ENCODE measurements around the gene CD58. TPM values are rescaled to one million over a fixed set of nuclear protein-coding genes. Genes with fewer than 3 reads are reported as not detected.

The CD58 gene
- total RNA-seq, 1 experiment from 2014 or later: 5.3 TPM

DNA sequence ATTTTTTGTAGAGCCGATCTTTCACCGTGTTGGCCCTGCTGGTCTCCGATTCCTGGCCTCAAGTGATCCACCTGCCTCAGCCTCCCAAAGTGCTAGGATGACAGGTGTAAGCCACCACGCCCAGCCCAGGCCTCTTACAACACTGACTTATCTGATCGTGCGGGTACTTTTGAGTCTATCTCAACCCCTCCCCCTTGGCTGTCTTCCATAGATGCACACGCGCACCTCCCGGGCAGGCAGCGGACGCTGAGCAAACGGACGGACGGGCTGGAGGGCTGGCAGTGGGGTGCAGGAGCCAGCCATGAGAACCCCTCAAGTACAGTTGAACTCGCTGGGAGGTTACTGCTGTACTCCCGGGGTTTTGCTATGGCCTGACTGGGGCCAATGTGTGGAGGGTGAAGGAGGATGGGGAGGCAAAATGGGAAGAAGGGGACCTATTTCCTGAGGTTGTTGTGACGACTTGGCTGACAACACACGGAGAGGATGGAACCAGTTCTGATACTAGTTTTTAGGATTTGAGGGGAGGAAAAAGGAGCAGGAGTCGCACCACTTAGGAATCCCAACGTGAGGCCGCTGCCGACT is 959 bp downstream of the CD58 start:
- H3K27me3 Mint-ChIP-seq (ENCODE audit: low read depth): peaks cover 19% of the 10 kb centered on the region
- peaks cover 3% of the 10 kb centered on the region; the same call in 1 of the 2 replicates for H3K9me3 Mint-ChIP-seq
- DNase-seq (ENCODE audit: low spot score) (no peak), ATAC-seq (no peak)
- H3K4me3 Mint-ChIP-seq: peak overlapping the region; percentile 70
- ChIA-PET POLR2A (no interaction called here), CTCF (interaction anchor here (1.6 kb wide), 1 partner anchor 98 kb away, joined by 5 read pairs; the partner anchor contains the start of gene IGSF3)
- peaks cover 2% of the 10 kb centered on the region; the same call in 1 of the 2 replicates for H3K36me3 Mint-ChIP-seq
- TF ChIP-seq ZBTB21 (CRISPR knock-in tag; IDR thresholded peaks at IDR 0.05; ENCODE audit: borderline replicate concordance) (no peak), GRHL2 (CRISPR knock-in tag; IDR thresholded peaks at IDR 0.05; ENCODE audit: insufficient replicate concordance, severe bottlenecking) (no peak), HMGA2 (CRISPR knock-in tag; IDR thresholded peaks at IDR 0.05) (no peak), SOX15 (CRISPR knock-in tag; IDR thresholded peaks at IDR 0.05) (no peak)
- TF ChIP-seq, protein P1, sequence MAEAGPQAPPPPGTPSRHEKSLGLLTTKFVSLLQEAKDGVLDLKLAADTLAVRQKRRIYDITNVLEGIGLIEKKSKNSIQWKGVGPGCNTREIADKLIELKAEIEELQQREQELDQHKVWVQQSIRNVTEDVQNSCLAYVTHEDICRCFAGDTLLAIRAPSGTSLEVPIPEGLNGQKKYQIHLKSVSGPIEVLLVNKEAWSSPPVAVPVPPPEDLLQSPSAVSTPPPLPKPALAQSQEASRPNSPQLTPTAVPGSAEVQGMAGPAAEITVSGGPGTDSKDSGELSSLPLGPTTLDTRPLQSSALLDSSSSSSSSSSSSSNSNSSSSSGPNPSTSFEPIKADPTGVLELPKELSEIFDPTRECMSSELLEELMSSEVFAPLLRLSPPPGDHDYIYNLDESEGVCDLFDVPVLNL (CRISPR knock-in tag; IDR thresholded peaks at IDR 0.05; ENCODE audit: borderline replicate concordance, low read depth): no peak
- TF ChIP-seq, protein P2, sequence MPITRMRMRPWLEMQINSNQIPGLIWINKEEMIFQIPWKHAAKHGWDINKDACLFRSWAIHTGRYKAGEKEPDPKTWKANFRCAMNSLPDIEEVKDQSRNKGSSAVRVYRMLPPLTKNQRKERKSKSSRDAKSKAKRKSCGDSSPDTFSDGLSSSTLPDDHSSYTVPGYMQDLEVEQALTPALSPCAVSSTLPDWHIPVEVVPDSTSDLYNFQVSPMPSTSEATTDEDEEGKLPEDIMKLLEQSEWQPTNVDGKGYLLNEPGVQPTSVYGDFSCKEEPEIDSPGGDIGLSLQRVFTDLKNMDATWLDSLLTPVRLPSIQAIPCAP (CRISPR knock-in tag; IDR thresholded peaks at IDR 0.05): no peak
- TF ChIP-seq, protein P3, sequence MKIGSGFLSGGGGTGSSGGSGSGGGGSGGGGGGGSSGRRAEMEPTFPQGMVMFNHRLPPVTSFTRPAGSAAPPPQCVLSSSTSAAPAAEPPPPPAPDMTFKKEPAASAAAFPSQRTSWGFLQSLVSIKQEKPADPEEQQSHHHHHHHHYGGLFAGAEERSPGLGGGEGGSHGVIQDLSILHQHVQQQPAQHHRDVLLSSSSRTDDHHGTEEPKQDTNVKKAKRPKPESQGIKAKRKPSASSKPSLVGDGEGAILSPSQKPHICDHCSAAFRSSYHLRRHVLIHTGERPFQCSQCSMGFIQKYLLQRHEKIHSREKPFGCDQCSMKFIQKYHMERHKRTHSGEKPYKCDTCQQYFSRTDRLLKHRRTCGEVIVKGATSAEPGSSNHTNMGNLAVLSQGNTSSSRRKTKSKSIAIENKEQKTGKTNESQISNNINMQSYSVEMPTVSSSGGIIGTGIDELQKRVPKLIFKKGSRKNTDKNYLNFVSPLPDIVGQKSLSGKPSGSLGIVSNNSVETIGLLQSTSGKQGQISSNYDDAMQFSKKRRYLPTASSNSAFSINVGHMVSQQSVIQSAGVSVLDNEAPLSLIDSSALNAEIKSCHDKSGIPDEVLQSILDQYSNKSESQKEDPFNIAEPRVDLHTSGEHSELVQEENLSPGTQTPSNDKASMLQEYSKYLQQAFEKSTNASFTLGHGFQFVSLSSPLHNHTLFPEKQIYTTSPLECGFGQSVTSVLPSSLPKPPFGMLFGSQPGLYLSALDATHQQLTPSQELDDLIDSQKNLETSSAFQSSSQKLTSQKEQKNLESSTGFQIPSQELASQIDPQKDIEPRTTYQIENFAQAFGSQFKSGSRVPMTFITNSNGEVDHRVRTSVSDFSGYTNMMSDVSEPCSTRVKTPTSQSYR (CRISPR knock-in tag; IDR thresholded peaks at IDR 0.05): no peak
- H3K4me1 Mint-ChIP-seq: peaks cover 50% of the 10 kb centered on the region
- H3K27ac Mint-ChIP-seq: 0 out of 2 replicates have a peak overlapping the region, but pooled peaks have one; percentile 15

GRCh38 chr1:116569381-116569670 is 1.5 kb downstream of the CD58 start:
- H3K27me3 Mint-ChIP-seq (ENCODE audit: low read depth): peaks cover 19% of the 10 kb centered on the region
- H3K4me3 Mint-ChIP-seq: 0 out of 2 replicates have a peak overlapping the region, but pooled peaks have one; percentile 70
- ATAC-seq: no peak

DNA sequence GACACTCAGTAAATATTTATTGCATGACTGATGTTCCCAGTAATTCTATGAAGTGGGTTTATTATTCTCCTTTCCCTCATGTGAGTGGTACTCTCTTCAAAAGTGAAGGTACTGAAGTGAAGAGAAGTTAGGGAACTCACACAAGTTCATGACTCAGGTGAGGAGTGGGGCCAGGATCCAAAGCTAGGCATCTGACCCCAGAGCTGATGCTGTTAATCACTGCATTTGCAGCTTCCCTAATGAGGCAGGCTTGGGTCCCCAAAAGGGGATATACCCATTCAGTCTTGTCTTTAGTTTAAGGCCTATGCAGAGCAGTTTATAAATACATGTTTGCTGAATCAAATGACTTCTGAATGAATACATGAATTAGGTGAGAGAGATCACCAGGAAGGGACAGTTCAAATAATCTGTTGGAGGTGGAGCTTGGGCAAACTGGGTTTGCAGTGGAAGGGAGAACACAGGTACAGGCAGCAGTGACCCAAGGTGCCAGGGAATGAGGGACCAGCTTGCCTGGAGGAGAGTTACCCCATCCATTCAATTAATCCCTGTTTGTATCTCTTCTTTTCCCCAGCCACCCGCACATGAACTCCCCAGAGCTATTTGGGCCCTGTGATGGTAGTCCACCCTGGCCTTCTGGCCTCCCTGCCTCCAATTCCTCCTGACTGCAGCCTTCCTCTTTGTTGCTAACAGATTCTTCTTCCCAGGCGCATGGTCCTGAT is 2.0 kb downstream of the CD58 start:
- Mint-ChIP-seq H3K36me3 (peaks cover 9% of the 10 kb centered on the region), H3K9me3 (peaks cover 11% of the 10 kb centered on the region), H3K4me3 (peak overlapping the region; percentile 20; the same call in 1 of the 2 replicates), H3K27ac (no peak overlapping the region), H3K4me1 (peaks cover 48% of the 10 kb centered on the region), H3K27me3 (ENCODE audit: low read depth) (peaks cover 19% of the 10 kb centered on the region)
- CTCF ChIA-PET: interaction anchor here (0.6 to 1.6 kb wide), 4 partner anchors 15 to 491 kb away, joined by 3 to 5 read pairs (median 3); partner anchors contain the start of genes IGSF3 and TTF2
- ATAC-seq (no peak), DNase-seq (ENCODE audit: low spot score) (no peak)
- POLR2A ChIA-PET: interaction anchor here (0.6 kb wide), 1 partner anchor 491 kb away, joined by 3 read pairs; no protein-coding TSS in a partner anchor
- TF ChIP-seq RELA (CRISPR knock-in tag; IDR thresholded peaks at IDR 0.05; ENCODE audit: borderline replicate concordance) (no peak), ZNF232 (CRISPR knock-in tag; IDR thresholded peaks at IDR 0.05) (no peak), NFE2L1 (CRISPR knock-in tag; IDR thresholded peaks at IDR 0.05) (no peak), CBFB (CRISPR knock-in tag; IDR thresholded peaks at IDR 0.05; ENCODE audit: low read depth) (no peak), ATF1 (CRISPR knock-in tag; IDR thresholded peaks at IDR 0.05) (no peak), ZNF416 (CRISPR knock-in tag; IDR thresholded peaks at IDR 0.05) (no peak), ZMAT4 (CRISPR knock-in tag; IDR thresholded peaks at IDR 0.05) (no peak), MYBL2 (CRISPR knock-in tag; IDR thresholded peaks at IDR 0.05) (no peak), GABPB1 (CRISPR knock-in tag; IDR thresholded peaks at IDR 0.05) (no peak)
- TF ChIP-seq, protein P4, sequence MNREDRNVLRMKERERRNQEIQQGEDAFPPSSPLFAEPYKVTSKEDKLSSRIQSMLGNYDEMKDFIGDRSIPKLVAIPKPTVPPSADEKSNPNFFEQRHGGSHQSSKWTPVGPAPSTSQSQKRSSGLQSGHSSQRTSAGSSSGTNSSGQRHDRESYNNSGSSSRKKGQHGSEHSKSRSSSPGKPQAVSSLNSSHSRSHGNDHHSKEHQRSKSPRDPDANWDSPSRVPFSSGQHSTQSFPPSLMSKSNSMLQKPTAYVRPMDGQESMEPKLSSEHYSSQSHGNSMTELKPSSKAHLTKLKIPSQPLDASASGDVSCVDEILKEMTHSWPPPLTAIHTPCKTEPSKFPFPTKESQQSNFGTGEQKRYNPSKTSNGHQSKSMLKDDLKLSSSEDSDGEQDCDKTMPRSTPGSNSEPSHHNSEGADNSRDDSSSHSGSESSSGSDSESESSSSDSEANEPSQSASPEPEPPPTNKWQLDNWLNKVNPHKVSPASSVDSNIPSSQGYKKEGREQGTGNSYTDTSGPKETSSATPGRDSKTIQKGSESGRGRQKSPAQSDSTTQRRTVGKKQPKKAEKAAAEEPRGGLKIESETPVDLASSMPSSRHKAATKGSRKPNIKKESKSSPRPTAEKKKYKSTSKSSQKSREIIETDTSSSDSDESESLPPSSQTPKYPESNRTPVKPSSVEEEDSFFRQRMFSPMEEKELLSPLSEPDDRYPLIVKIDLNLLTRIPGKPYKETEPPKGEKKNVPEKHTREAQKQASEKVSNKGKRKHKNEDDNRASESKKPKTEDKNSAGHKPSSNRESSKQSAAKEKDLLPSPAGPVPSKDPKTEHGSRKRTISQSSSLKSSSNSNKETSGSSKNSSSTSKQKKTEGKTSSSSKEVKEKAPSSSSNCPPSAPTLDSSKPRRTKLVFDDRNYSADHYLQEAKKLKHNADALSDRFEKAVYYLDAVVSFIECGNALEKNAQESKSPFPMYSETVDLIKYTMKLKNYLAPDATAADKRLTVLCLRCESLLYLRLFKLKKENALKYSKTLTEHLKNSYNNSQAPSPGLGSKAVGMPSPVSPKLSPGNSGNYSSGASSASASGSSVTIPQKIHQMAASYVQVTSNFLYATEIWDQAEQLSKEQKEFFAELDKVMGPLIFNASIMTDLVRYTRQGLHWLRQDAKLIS (CRISPR knock-in tag; IDR thresholded peaks at IDR 0.05; ENCODE audit: borderline replicate concordance): no peak

More at GRCh38 chr1:116569381-116569670, 1.5 kb downstream of the CD58 start:
- no peak for DNase-seq (ENCODE audit: low spot score)
- POLR2A ChIA-PET: interaction anchor here (0.6 kb wide), 1 partner anchor 490 kb away, joined by 3 read pairs; no protein-coding TSS in a partner anchor
- Mint-ChIP-seq H3K36me3 (peaks cover 4% of the 10 kb centered on the region), H3K9me3 (peaks cover 6% of the 10 kb centered on the region), H3K4me1 (peaks cover 48% of the 10 kb centered on the region), H3K27ac (no peak overlapping the region)
- TF ChIP-seq NFATC4 (CRISPR knock-in tag; IDR thresholded peaks at IDR 0.05) (no peak), ZNF138 (CRISPR knock-in tag; conservative IDR thresholded peaks at IDR 0.05) (no peak)
- CTCF ChIA-PET: interaction anchor here (0.6 to 1.6 kb wide), 4 partner anchors 14 to 491 kb away, joined by 3 to 5 read pairs (median 3); partner anchors contain the start of genes IGSF3 and TTF2
